IMR-90 (cell line): ENCODE measurements around the gene HAUS7. TPM values are rescaled to one million over a fixed set of nuclear protein-coding genes. Genes with fewer than 3 reads are reported as not detected.

Source experiments
- ATAC-seq: fragments of 200-7000 bp; cut with Tn5 transposase; 2 replicates; pipeline ENCODE4 v1.9.1; 2020; ENCODE audit warnings: low read depth, mild to moderate bottlenecking, moderate library complexity
- BruUV-seq: library from RNA; stranded (reverse); fragments of 400-500 nt; replicated peaks from 2 replicates; lab custom pipeline; 2021; lab: Mats Ljungman, UMichigan
- CTCF ChIA-PET: fragments of 300-600 bp; formaldehyde crosslinking; extraction: SDS; loops from one replicate; lab custom pipeline; 2021; ENCODE audit warnings: antibody characterized with exemption; lab: Yijun Ruan, JAX
- POLR2A ChIA-PET: fragments of 300-600 bp; sonication (Branson Sonifier 250); formaldehyde crosslinking; loops from one replicate; lab custom pipeline; 2022; ENCODE audit warnings: antibody characterized with exemption; ENCODE audit not compliant: unreplicated experiment; lab: Charles Lee
- DNase-seq: peaks from one replicate; pipeline ENCODE4 v3.0.0; 2013
- H2AFZ ChIP-seq: replicated peaks from 2 replicates; pipeline ENCODE3; 2013; ENCODE audit warnings: low read length, mild to moderate bottlenecking; ENCODE audit not compliant: poor library complexity
- H2AK5ac ChIP-seq: 2 replicates; pipeline ENCODE4 v1.6.1; 2013; ENCODE audit warnings: low read depth, low read length, inconsistent platforms
- H2AK9ac ChIP-seq: replicated peaks from 2 replicates; pipeline ENCODE3; 2013; ENCODE audit warnings: mild to moderate bottlenecking, low read depth, low read length, moderate library complexity; ENCODE audit not compliant: poor library complexity
- H2BK120ac ChIP-seq: 2 replicates; pipeline ENCODE4 v1.6.1; 2013; ENCODE audit warnings: low read depth, low read length, inconsistent platforms
- H2BK15ac ChIP-seq: 3 replicates; pipeline ENCODE4 v1.6.1; 2013; ENCODE audit warnings: low read depth, low read length, inconsistent platforms
- H2BK20ac ChIP-seq: 2 replicates; pipeline ENCODE4 v1.6.1; 2013; ENCODE audit warnings: low read depth, mild to moderate bottlenecking, inconsistent platforms, low read length, moderate library complexity
- H2BK5ac ChIP-seq: 2 replicates; pipeline ENCODE4 v1.6.1; 2013; ENCODE audit warnings: mild to moderate bottlenecking, low read depth, low read length, inconsistent platforms; ENCODE audit not compliant: poor library complexity, severe bottlenecking
- H3K14ac ChIP-seq: replicated peaks from 2 replicates; pipeline ENCODE4 v1.6.1; 2013; ENCODE audit warnings: low read depth, low read length, inconsistent platforms
- H3K18ac ChIP-seq: 2 replicates; pipeline ENCODE4 v1.6.1; 2013; ENCODE audit warnings: low read depth, low read length, control low read depth
- H3K23ac ChIP-seq: 2 replicates; pipeline ENCODE4 v1.6.1; 2013; ENCODE audit warnings: low read depth, low read length, inconsistent platforms
- H3K27ac ChIP-seq: 2 replicates; pipeline ENCODE4 v1.5.1; 2013; ENCODE audit warnings: mild to moderate bottlenecking, control low read depth, low read length; ENCODE audit not compliant: insufficient read depth
- H3K27me3 ChIP-seq: 2 replicates; pipeline ENCODE4 v1.6.1; 2013; ENCODE audit warnings: low read length; ENCODE audit not compliant: control insufficient read depth, insufficient read depth
- H3K36me3 ChIP-seq: 2 replicates; pipeline ENCODE4 v1.6.1; 2013; ENCODE audit warnings: low read length, mixed read lengths; ENCODE audit not compliant: control insufficient read depth, insufficient read depth
- H3K4ac ChIP-seq: 2 replicates; pipeline ENCODE4 v1.6.1; 2013; ENCODE audit warnings: low read depth, low read length, inconsistent platforms
- H3K4me1 ChIP-seq: 2 replicates; pipeline ENCODE4 v1.6.1; 2013; ENCODE audit warnings: low read length, mixed read lengths; ENCODE audit not compliant: control insufficient read depth, insufficient read depth
- H3K4me2 ChIP-seq: 2 replicates; pipeline ENCODE4 v1.6.1; 2013; ENCODE audit warnings: low read depth, mild to moderate bottlenecking, control low read depth, low read length, moderate library complexity
- H3K4me3 ChIP-seq: 2 replicates; pipeline ENCODE4 v1.5.1; 2013; ENCODE audit warnings: low read depth, mild to moderate bottlenecking, control low read depth, low read length, moderate library complexity; ENCODE audit not compliant: insufficient read depth
- H3K56ac ChIP-seq: 2 replicates; pipeline ENCODE4 v1.6.1; 2013; ENCODE audit warnings: low read length, inconsistent platforms; ENCODE audit not compliant: insufficient read depth; ENCODE audit errors: extremely low read depth
- H3K79me1 ChIP-seq, 2 experiments: 2 replicates each; pipeline ENCODE4 v1.6.1; 2013; ENCODE audit warnings: low read length in 2 of 2, inconsistent platforms in 1 of 2, low read depth in 1 of 2
- H3K9ac ChIP-seq: 2 replicates; pipeline ENCODE4 v1.6.1; 2013; ENCODE audit warnings: low read depth, low read length, control low read depth
- H3K9me1 ChIP-seq: 2 replicates; pipeline ENCODE4 v1.6.1; 2013; ENCODE audit warnings: low read length, inconsistent platforms; ENCODE audit not compliant: insufficient read depth
- H3K9me3 ChIP-seq: 2 replicates; pipeline ENCODE4 v1.6.1; 2013; ENCODE audit warnings: low read length; ENCODE audit not compliant: control insufficient read depth, insufficient read depth
- H4K20me1 ChIP-seq: 2 replicates; pipeline ENCODE4 v1.6.1; 2013; ENCODE audit warnings: low read length, inconsistent platforms; ENCODE audit not compliant: insufficient read depth
- H4K5ac ChIP-seq: 2 replicates; pipeline ENCODE4 v1.6.1; 2013; ENCODE audit warnings: mild to moderate bottlenecking, low read depth, low read length, control low read depth
- H4K8ac ChIP-seq, 2 experiments: 2 replicates each; pipeline ENCODE4 v1.6.1; 2013; ENCODE audit warnings: low read depth in 2 of 2, low read length in 2 of 2, control low read depth in 1 of 2, inconsistent platforms in 1 of 2
- H4K91ac ChIP-seq: 2 replicates; pipeline ENCODE4 v1.6.1; 2013; ENCODE audit warnings: low read depth, low read length, inconsistent platforms; ENCODE audit not compliant: insufficient read depth
- CTCF ChIP-seq: conservative IDR thresholded peaks from 2 replicates; pipeline ENCODE4 v1.5.1; 2012; ENCODE audit warnings: mild to moderate bottlenecking, low read depth, low read length, improper control_type of control experiment
- POLR2A ChIP-seq: IDR thresholded peaks from 2 replicates; pipeline ENCODE4 v1.6.1; 2012; ENCODE audit warnings: mild to moderate bottlenecking, low read depth, low read length
- WGBS, 2 experiments: methylation state at CpG; one replicate each; pipeline versions ENCODE4 v1.1.5 to v1.1.7; 2013; ENCODE audit warnings: missing lambda C conversion rate in 2 of 2; ENCODE audit not compliant: insufficient read length in 1 of 2; ENCODE audit errors: extremely low coverage in 2 of 2; 5-methylcytosine and 5-hydroxymethylcytosine counted together
- dilution Hi-C: fragments of 300-500 bp; cut with HindIII; formaldehyde crosslinking; loops from one replicate; pipeline ENCODE4 v1.14.3; 2018; ENCODE audit warnings: low sequenced_read_pairs; ENCODE audit not compliant: unreplicated experiment
- in situ Hi-C: fragments of 300-500 bp; cut with MboI; formaldehyde crosslinking; loops from 3 replicates; pipeline ENCODE4 v1.14.3; 2019; ENCODE audit warnings: low sequenced_read_pairs, inconsistent platforms, mixed read lengths
- intact Hi-C: fragments of 100-400 bp; cut with micrococcal nuclease; formaldehyde crosslinking; loops from 2 replicates; pipeline ENCODE4 v1.10.0; 2022
- polyA plus RNA-seq, 3 experiments: library from polyadenylated mRNA; depleted of rRNA; stranded (reverse); fragments of >200 nt; gene quantifications; 2 replicates each; pipeline ENCODE4 v1.2.3, GENCODE V29; 2012; ENCODE audit warnings: low replicate concordance in 1 of 3
- total RNA-seq: library from RNA; depleted of rRNA; stranded (reverse); fragments of >200 nt; gene quantifications from 2 replicates; pipeline ENCODE4 v1.2.3, GENCODE V29; 2012

HAUS7 gene
- total and polyA plus RNA-seq, 2 of the 4 experiments (the other 2 are of a cell fraction), result 10.8 to 25.9 TPM

GRCh38 chrX:153400146-153401132 lies 69.9 kb downstream of the HAUS7 start:
- no peak overlapping the region for H3K27ac ChIP-seq
- H2BK5ac ChIP-seq, result no peak overlapping the region
- CTCF ChIA-PET, result no interaction called here
- H4K8ac ChIP-seq, result no peak overlapping the region
- TF ChIP-seq CTCF (peak; percentile 56), POLR2A (no peak)
- H4K91ac ChIP-seq, result no peak overlapping the region
- H2BK20ac ChIP-seq, result no peak overlapping the region
- H2AK5ac ChIP-seq, result no peak overlapping the region
- no peak overlapping the region for H3K23ac ChIP-seq
- no peak overlapping the region for H3K14ac ChIP-seq
- no peak overlapping the region for H2BK120ac ChIP-seq
- no peaks in the 10 kb centered on the region; the same call in 1 of the 2 replicates for H3K9me3 ChIP-seq
- H2AK9ac ChIP-seq, result no peak overlapping the region
- no peak overlapping the region for H3K4ac ChIP-seq
- intact Hi-C loops, result no loop called here
- no peaks in the 10 kb centered on the region for H3K4me1 ChIP-seq
- no TSS peak for BruUV-seq
- no peak overlapping the region for H2BK15ac ChIP-seq
- no peaks in the 10 kb centered on the region for H4K20me1 ChIP-seq
- POLR2A ChIA-PET, result no interaction called here
- no peak overlapping the region for H3K4me2 ChIP-seq
- in situ Hi-C loops, result loop anchor here (25.0 kb wide), 1 partner anchor 213 kb away; the partner anchor contains the start of gene MAGEA1
- no peaks in the 10 kb centered on the region for H3K79me1 ChIP-seq
- DNase-seq (no peak), ATAC-seq (no peak)
- no peak overlapping the region for H2AFZ ChIP-seq
- H3K56ac ChIP-seq, result no peak overlapping the region
- no peak overlapping the region for H3K4me3 ChIP-seq
- H3K36me3 ChIP-seq, result no peaks in the 10 kb centered on the region
- H3K9me1 ChIP-seq, result no peaks in the 10 kb centered on the region
- H3K18ac ChIP-seq, result no peak overlapping the region
- no peak overlapping the region for H3K9ac ChIP-seq
- no peaks in the 10 kb centered on the region; the same call in 1 of the 2 replicates for H3K27me3 ChIP-seq
- WGBS, 2 experiments, result 50% methylated on average over 13 of the region's 60 CpGs; no CpG with 5 or more reads in 1 of the 2 experiments
- dilution Hi-C loops, result no loop called here
- no peak overlapping the region for H4K5ac ChIP-seq
